K562 (cell line): ENCODE measurements around the gene SETDB1. TPM values are rescaled to one million over a fixed set of nuclear protein-coding genes. Genes with fewer than 3 reads are reported as not detected.

Source experiments
- ELF1 ChIP-seq: fragments of 200-800 bp; sonication (Bioruptor generic); IDR thresholded peaks from 2 replicates; pipeline ENCODE4 v1.6.1; 2016; ENCODE audit warnings: missing genetic modification characterization, missing compliant biosample characterization
- MCM3 ChIP-seq: fragments of 450-650 bp; IDR thresholded peaks from 2 replicates; pipeline ENCODE4 v1.6.1; 2016
- PATZ1 ChIP-seq: fragments of 250-450 bp; sonication (Bioruptor Pico); IDR thresholded peaks from 2 replicates; pipeline ENCODE4 v1.5.0; 2020; ENCODE audit warnings: mild to moderate bottlenecking, borderline replicate concordance
- SP1 ChIP-seq: sonication (generic); formaldehyde crosslinking; IDR thresholded peaks from 2 replicates; pipeline ENCODE4 v1.8.1; 2022; ENCODE audit warnings: mild to moderate bottlenecking, missing genetic modification reagents
- ZNF407 ChIP-seq: fragments of 450-650 bp; IDR thresholded peaks from 2 replicates; pipeline ENCODE4 v1.6.1; 2016; ENCODE audit warnings: low read depth
- ZNF551 ChIP-seq: fragments of 250-450 bp; sonication (Bioruptor Pico); IDR thresholded peaks from 2 replicates; pipeline ENCODE4 v1.5.0; 2021; ENCODE audit warnings: mild to moderate bottlenecking, moderate library complexity
- polyA plus RNA-seq, 8 experiments: library from polyadenylated mRNA; depleted of rRNA in 4 of 8; stranded (reverse) in 5 of 8; unstranded in 3 of 8; fragments of >200 nt; fragmentation: Nextera tagmentation in 2 of 8; fragmentation: Illumina TruSeq in 1 of 8; extraction: Ambion mirVana in 2 of 8; extraction: Trizol in 1 of 8; gene quantifications; 2 replicates each; pipeline versions ENCODE4 v1.2.1 to v1.2.3, GENCODE V29; 2011 to 2014; ENCODE audit warnings: inconsistent platforms in 1 of 8, missing spikeins in 1 of 8
- total RNA-seq, 7 experiments: library from RNA; depleted of rRNA in 6 of 7; stranded (reverse); fragments of >200 nt in 6 of 7; fragmentation: Illumina TruSeq in 2 of 7; extraction: Trizol in 2 of 7; gene quantifications; 2 replicates each; pipeline versions ENCODE4 v1.2.1 to v1.2.3, GENCODE V29; 2011 to 2021; ENCODE audit warnings: low replicate concordance in 1 of 7
- TF ChIP-seq, protein P1 (sequence below): fragments of 150-350 bp; IDR thresholded peaks from 2 replicates; pipeline ENCODE4 v1.6.1; 2014; ENCODE audit warnings: low read depth, mild to moderate bottlenecking, low read length, borderline replicate concordance
- TF ChIP-seq, protein P2 (sequence below): fragments of 450-650 bp; IDR thresholded peaks from 2 replicates; pipeline ENCODE4 v1.6.1; 2016; ENCODE audit warnings: antibody characterized with exemption

SETDB1 gene
- total and polyA plus RNA-seq, 9 of the 15 experiments (the other 6 are each of a cell fraction or from before 2014, with no cell fraction given): 21.5 to 64.4 (median 42.0) TPM

GRCh38 chr1:150976879-150977694 lies 50.9 kb downstream of the SETDB1 start (continued):
- TF ChIP-seq, protein P1, sequence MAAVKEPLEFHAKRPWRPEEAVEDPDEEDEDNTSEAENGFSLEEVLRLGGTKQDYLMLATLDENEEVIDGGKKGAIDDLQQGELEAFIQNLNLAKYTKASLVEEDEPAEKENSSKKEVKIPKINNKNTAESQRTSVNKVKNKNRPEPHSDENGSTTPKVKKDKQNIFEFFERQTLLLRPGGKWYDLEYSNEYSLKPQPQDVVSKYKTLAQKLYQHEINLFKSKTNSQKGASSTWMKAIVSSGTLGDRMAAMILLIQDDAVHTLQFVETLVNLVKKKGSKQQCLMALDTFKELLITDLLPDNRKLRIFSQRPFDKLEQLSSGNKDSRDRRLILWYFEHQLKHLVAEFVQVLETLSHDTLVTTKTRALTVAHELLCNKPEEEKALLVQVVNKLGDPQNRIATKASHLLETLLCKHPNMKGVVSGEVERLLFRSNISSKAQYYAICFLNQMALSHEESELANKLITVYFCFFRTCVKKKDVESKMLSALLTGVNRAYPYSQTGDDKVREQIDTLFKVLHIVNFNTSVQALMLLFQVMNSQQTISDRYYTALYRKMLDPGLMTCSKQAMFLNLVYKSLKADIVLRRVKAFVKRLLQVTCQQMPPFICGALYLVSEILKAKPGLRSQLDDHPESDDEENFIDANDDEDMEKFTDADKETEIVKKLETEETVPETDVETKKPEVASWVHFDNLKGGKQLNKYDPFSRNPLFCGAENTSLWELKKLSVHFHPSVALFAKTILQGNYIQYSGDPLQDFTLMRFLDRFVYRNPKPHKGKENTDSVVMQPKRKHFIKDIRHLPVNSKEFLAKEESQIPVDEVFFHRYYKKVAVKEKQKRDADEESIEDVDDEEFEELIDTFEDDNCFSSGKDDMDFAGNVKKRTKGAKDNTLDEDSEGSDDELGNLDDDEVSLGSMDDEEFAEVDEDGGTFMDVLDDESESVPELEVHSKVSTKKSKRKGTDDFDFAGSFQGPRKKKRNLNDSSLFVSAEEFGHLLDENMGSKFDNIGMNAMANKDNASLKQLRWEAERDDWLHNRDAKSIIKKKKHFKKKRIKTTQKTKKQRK: no peak
- TF ChIP-seq ZNF551: no peak
- no peak for TF ChIP-seq MCM3
- no peak for TF ChIP-seq ZNF407
- no peak for TF ChIP-seq SP1
- TF ChIP-seq PATZ1 (CRISPR knock-in tag): peak; percentile 12; the same call in 1 of the 2 replicates
- TF ChIP-seq, protein P2, sequence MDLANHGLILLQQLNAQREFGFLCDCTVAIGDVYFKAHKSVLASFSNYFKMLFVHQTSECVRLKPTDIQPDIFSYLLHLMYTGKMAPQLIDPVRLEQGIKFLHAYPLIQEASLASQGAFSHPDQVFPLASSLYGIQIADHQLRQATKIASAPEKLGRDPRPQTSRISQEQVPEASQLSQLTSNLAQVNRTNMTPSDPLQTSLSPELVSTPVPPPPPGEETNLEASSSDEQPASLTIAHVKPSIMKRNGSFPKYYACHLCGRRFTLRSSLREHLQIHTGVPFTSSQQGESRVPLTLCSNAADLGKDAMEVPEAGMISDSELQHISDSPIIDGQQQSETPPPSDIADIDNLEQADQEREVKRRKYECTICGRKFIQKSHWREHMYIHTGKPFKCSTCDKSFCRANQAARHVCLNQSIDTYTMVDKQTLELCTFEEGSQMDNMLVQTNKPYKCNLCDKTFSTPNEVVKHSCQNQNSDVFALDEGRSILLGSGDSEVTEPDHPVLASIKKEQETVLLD: peak; percentile 69; the same call in 1 of the 2 replicates
- no peak for TF ChIP-seq ELF1 (tag)
